H1 (cell line): ENCODE results near the gene DCAF6. TPM values are rescaled to one million over a fixed set of nuclear protein-coding genes. Genes with fewer than 3 reads are reported as not detected.

Experiments
- ATF3 ChIP-seq: IDR thresholded peaks from 2 replicates; pipeline ENCODE4 v1.6.1; 2011; ENCODE audit warnings: low read depth, mild to moderate bottlenecking, low read length; ENCODE audit not compliant: insufficient read depth
- BACH1 ChIP-seq: IDR thresholded peaks from 2 replicates; pipeline ENCODE4 v1.6.1; 2012; ENCODE audit warnings: low read length, improper control_type of control experiment
- CBX8 ChIP-seq: fragments of 300-800, 300-1000 bp; sonication (generic); IDR thresholded peaks from 2 replicates; pipeline ENCODE4 v1.7.1; 2016; ENCODE audit warnings: low read depth, low read length, borderline replicate concordance
- CHD1 ChIP-seq: IDR thresholded peaks from 2 replicates; pipeline ENCODE4 v1.6.1; 2012; ENCODE audit warnings: low read depth, low read length, improper control_type of control experiment
- CHD2 ChIP-seq: IDR thresholded peaks from 2 replicates; pipeline ENCODE4 v1.6.1; 2012; ENCODE audit warnings: low read length, improper control_type of control experiment
- CREB1 ChIP-seq: IDR thresholded peaks from 2 replicates; pipeline ENCODE4 v1.6.1; 2012; ENCODE audit warnings: inconsistent platforms
- E2F6 ChIP-seq: IDR thresholded peaks from 2 replicates; pipeline ENCODE4 v1.6.1; 2012; ENCODE audit warnings: inconsistent platforms
- EP300 ChIP-seq, 2 experiments: IDR thresholded peaks; 1 replicate in 1 of 2; 2 replicates in 1 of 2; pipeline ENCODE4 v1.6.1; 2011 to 2012; ENCODE audit warnings: low read depth in 2 of 2, low read length in 2 of 2, mild to moderate bottlenecking in 2 of 2, borderline replicate concordance in 1 of 2, inconsistent platforms in 1 of 2, moderate library complexity in 1 of 2
- GABPA ChIP-seq: IDR thresholded peaks from 2 replicates; pipeline ENCODE4 v1.6.1; 2011; ENCODE audit warnings: mild to moderate bottlenecking, low read length, moderate library complexity, borderline replicate concordance; ENCODE audit not compliant: insufficient read depth
- JUND ChIP-seq: IDR thresholded peaks from 2 replicates; pipeline ENCODE4 v1.6.1; 2011; ENCODE audit warnings: mild to moderate bottlenecking, improper control_type of control experiment, low read length
- KDM1A ChIP-seq: fragments of 200-600, 300-600 bp; sonication (generic); IDR thresholded peaks from 2 replicates; pipeline ENCODE4 v1.7.1; 2016; ENCODE audit warnings: mild to moderate bottlenecking, low read length, borderline replicate concordance
- KDM5A ChIP-seq: fragments of 200-600 bp; IDR thresholded peaks from 2 replicates; pipeline ENCODE4 v1.7.1; 2012; ENCODE audit warnings: mild to moderate bottlenecking, low read length, inconsistent platforms, mixed read lengths
- POU5F1 ChIP-seq: IDR thresholded peaks from 2 replicates; pipeline ENCODE4 v1.6.1; 2011; ENCODE audit warnings: low read depth, mild to moderate bottlenecking, low read length, moderate library complexity
- RAD21 ChIP-seq, 2 experiments: IDR thresholded peaks in 1 of 2; conservative IDR thresholded peaks in 1 of 2; 2 replicates each; pipeline ENCODE4 v1.6.1; 2011; ENCODE audit warnings: low read depth in 2 of 2, low read length in 2 of 2, improper control_type of control experiment in 1 of 2, inconsistent platforms in 1 of 2, mild to moderate bottlenecking in 1 of 2, moderate library complexity in 1 of 2
- RBBP5 ChIP-seq: IDR thresholded peaks from 2 replicates; pipeline ENCODE4 v1.7.1; 2012; ENCODE audit warnings: low read depth, mild to moderate bottlenecking, inconsistent platforms, low read length, moderate library complexity, borderline replicate concordance
- RNF2 ChIP-seq: fragments of 200-900, 300-1000 bp; sonication (generic); IDR thresholded peaks from 2 replicates; pipeline ENCODE4 v1.7.1; 2016; ENCODE audit warnings: borderline replicate concordance, low read depth, mild to moderate bottlenecking, antibody characterized with exemption, low read length; ENCODE audit not compliant: poor library complexity, severe bottlenecking; ENCODE audit errors: missing control alignments
- SAP30 ChIP-seq: fragments of 300-600 bp; sonication (generic); IDR thresholded peaks from 2 replicates; pipeline ENCODE4 v1.7.1; 2012; ENCODE audit warnings: low read length, moderate library complexity, mild to moderate bottlenecking, inconsistent platforms; ENCODE audit not compliant: insufficient read depth, insufficient replicate concordance
- SP2 ChIP-seq: IDR thresholded peaks from 2 replicates; pipeline ENCODE4 v1.6.1; 2012; ENCODE audit warnings: mild to moderate bottlenecking, low read length, inconsistent platforms
- TBP ChIP-seq: IDR thresholded peaks from 2 replicates; pipeline ENCODE4 v1.6.1; 2011; ENCODE audit warnings: low read depth, low read length, improper control_type of control experiment
- polyA plus RNA-seq, 7 experiments: library from polyadenylated mRNA; depleted of rRNA in 3 of 7; stranded (reverse) in 5 of 7; unstranded in 2 of 7; fragments of >200 nt in 5 of 7; fragments of 200-250 nt in 2 of 7; gene quantifications; 1 replicate in 5 of 7; 2 replicates in 1 of 7; 4 replicates in 1 of 7; pipeline versions ENCODE4 v1.2.1 to v1.2.3, GENCODE V29; 2011 to 2013; ENCODE audit warnings: missing spikeins in 2 of 7, mixed read lengths in 2 of 7
- total RNA-seq: library from RNA; stranded (reverse); fragmentation: NEBNext Ultra II Directional; extraction: Animal tissue kit (Norgen Biotek cat#: 25700); gene quantifications from 2 replicates; pipeline ENCODE4 v1.2.1, GENCODE V29; 2021
- TF ChIP-seq, protein P1 (sequence below): IDR thresholded peaks from 2 replicates; pipeline ENCODE4 v1.6.1; 2011; ENCODE audit warnings: low read length, improper control_type of control experiment

DCAF6 gene
- total and polyA plus RNA-seq, 2 of the 8 experiments (the other 6 are each of a cell fraction or from before 2014, with no cell fraction given): 12.3 to 17.4 TPM

DNA sequence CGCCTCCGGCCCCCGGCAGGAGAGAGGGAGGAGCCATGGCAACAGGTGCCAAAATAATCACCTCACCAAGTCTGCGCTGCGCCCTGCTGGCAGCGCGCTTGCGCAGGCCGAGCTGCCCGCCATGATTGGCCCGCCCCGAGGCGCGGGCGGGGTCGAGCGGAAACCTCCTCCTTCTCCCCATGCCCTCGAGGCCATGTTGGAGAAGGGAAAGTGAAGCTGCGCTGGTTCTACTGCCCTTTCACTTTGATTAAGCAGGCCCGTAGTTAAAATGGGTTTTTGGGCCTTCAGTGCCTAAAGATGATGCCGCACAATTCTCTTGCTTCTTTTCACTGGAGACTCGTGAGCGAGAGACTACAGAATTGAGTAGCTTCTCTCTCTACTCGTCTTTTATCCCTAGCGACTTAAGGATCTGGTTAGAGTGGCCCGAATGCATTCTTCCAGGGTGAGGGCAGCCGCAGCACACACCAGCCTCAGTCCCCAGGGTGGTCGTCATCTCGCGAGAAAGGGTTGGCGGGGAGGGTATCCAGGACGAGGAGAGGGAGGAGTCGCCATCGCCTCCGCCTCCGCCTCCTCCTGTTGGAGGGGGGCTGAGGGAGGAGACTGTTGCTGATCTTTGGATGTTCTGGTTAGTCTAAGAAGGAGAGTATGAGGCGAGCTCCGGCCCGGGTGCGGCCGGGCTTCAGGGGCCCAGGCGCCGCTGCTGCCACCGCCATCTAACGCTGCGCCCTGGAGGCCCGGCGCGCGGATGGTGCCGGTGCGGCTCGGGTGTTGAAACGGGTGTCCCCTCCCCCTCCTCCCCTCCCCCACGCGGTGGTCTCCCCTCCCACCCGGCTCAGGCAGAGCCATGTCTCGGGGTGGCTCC lies at the start of gene DCAF6 (continued):
- no peak for TF ChIP-seq BACH1
- TF ChIP-seq, protein P1, sequence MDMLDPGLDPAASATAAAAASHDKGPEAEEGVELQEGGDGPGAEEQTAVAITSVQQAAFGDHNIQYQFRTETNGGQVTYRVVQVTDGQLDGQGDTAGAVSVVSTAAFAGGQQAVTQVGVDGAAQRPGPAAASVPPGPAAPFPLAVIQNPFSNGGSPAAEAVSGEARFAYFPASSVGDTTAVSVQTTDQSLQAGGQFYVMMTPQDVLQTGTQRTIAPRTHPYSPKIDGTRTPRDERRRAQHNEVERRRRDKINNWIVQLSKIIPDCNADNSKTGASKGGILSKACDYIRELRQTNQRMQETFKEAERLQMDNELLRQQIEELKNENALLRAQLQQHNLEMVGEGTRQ: no peak
- no peak for TF ChIP-seq RNF2
- TF ChIP-seq RAD21 (IDR thresholded peaks at IDR 0.05 in 1 of 2, conservative IDR thresholded peaks at IDR 0.05 in 1 of 2; ENCODE audit: low read depth in 2 of 2, low read length in 2 of 2): no peak
- no peak for TF ChIP-seq ATF3
- TF ChIP-seq JUND: 0 out of 2 replicates have a peak, but pooled peaks have one; percentile 2
- peak; percentile 47; the same call in 1 of the 2 replicates for TF ChIP-seq CREB1
- no peak for TF ChIP-seq CBX8
- no peak for TF ChIP-seq SAP30
- 0 out of 2 replicates have a peak, but pooled peaks have one; percentile 22 for TF ChIP-seq KDM1A
- no peak for TF ChIP-seq GABPA
- TF ChIP-seq E2F6: peak; percentile 26; the same call in 1 of the 2 replicates
- peak; percentile 89 for TF ChIP-seq TBP
- TF ChIP-seq POU5F1: no peak
- TF ChIP-seq CHD1: no peak
- TF ChIP-seq SP2: no peak
- TF ChIP-seq CHD2: peak; percentile 99
- TF ChIP-seq KDM5A: no peak
- no peak for TF ChIP-seq EP300 (IDR thresholded peaks at IDR 0.05; ENCODE audit: borderline replicate concordance in 1 of 2, low read depth in 2 of 2, low read length in 2 of 2)
- no peak; the same call in 1 of the 2 replicates for TF ChIP-seq RBBP5
